HepG2 (cell line): ENCODE measurements around the gene MRPL58. TPM values are rescaled to one million over a fixed set of nuclear protein-coding genes. Genes with fewer than 3 reads are reported as not detected.

ENCODE experiments used
- BATF2 ChIP-seq: sonication (generic); formaldehyde crosslinking; IDR thresholded peaks from 2 replicates; pipeline ENCODE4 v1.8.0; 2022; ENCODE audit warnings: mild to moderate bottlenecking, missing genetic modification reagents, moderate library complexity
- DZIP1 ChIP-seq: sonication (generic); formaldehyde crosslinking; IDR thresholded peaks from 2 replicates; pipeline ENCODE4 v1.5.0; 2020; ENCODE audit warnings: mild to moderate bottlenecking, missing genetic modification reagents
- JDP2 ChIP-seq: sonication (generic); formaldehyde crosslinking; IDR thresholded peaks from 2 replicates; pipeline ENCODE4 v1.8.1; 2022; ENCODE audit warnings: missing genetic modification reagents, borderline replicate concordance
- NCOA5 ChIP-seq: sonication (generic); formaldehyde crosslinking; IDR thresholded peaks from 2 replicates; pipeline ENCODE4 v1.4.0; 2020; ENCODE audit warnings: missing genetic modification reagents
- NR3C1 ChIP-seq: sonication (generic); formaldehyde crosslinking; IDR thresholded peaks from 2 replicates; pipeline ENCODE4 v1.4.0; 2020; ENCODE audit warnings: missing genetic modification reagents
- POLR2AphosphoS2 ChIP-seq: IDR thresholded peaks from 2 replicates; pipeline ENCODE4 v1.6.1; 2011; ENCODE audit warnings: low read depth, low read length, improper control_type of control experiment
- PTBP1 ChIP-seq: fragments of 200-400 bp; formaldehyde crosslinking; IDR thresholded peaks from 2 replicates; pipeline ENCODE4 v1.6.1; 2018; ENCODE audit warnings: low read length, low read depth; ENCODE audit not compliant: poor library complexity, severe bottlenecking
- RCOR2 ChIP-seq: IDR thresholded peaks from 2 replicates; pipeline ENCODE4 v1.6.1; 2016; ENCODE audit warnings: missing biosample characterization, missing genetic modification reagents
- RFX1 ChIP-seq: fragments of 450-650 bp; IDR thresholded peaks from 2 replicates; pipeline ENCODE4 v1.6.1; 2017
- ZBTB3 ChIP-seq: sonication (generic); formaldehyde crosslinking; IDR thresholded peaks from 2 replicates; pipeline ENCODE4 v1.4.0; 2020; ENCODE audit warnings: low read depth, mild to moderate bottlenecking, moderate library complexity, missing genetic modification reagents, borderline replicate concordance
- ZBTB38 ChIP-seq: sonication (generic); formaldehyde crosslinking; IDR thresholded peaks from 2 replicates; pipeline ENCODE4 v1.5.1; 2020; ENCODE audit warnings: mild to moderate bottlenecking, missing genetic modification reagents
- ZMYM3 ChIP-seq: sonication (generic); formaldehyde crosslinking; IDR thresholded peaks from 2 replicates; pipeline ENCODE4 v1.5.1; 2020; ENCODE audit warnings: mild to moderate bottlenecking, missing genetic modification reagents
- ZNF20 ChIP-seq: sonication (generic); formaldehyde crosslinking; IDR thresholded peaks from 2 replicates; pipeline ENCODE4 v1.4.0; 2020; ENCODE audit warnings: mild to moderate bottlenecking, moderate library complexity, missing genetic modification reagents
- ZNF383 ChIP-seq: sonication (generic); formaldehyde crosslinking; IDR thresholded peaks from 2 replicates; pipeline ENCODE4 v1.4.0; 2020; ENCODE audit warnings: missing genetic modification reagents, mild to moderate bottlenecking, borderline replicate concordance
- ZNF431 ChIP-seq: sonication (generic); formaldehyde crosslinking; IDR thresholded peaks from 2 replicates; pipeline ENCODE4 v1.9.0; 2022; ENCODE audit warnings: missing genetic modification reagents, low read depth, mild to moderate bottlenecking, borderline replicate concordance
- ZNF710 ChIP-seq: sonication (generic); formaldehyde crosslinking; IDR thresholded peaks from 2 replicates; pipeline ENCODE4 v1.5.0; 2020; ENCODE audit warnings: mild to moderate bottlenecking, missing genetic modification reagents, borderline replicate concordance
- ZNF775 ChIP-seq: sonication (generic); formaldehyde crosslinking; IDR thresholded peaks from 2 replicates; pipeline ENCODE4 v1.4.0; 2020; ENCODE audit warnings: missing genetic modification reagents, mild to moderate bottlenecking, moderate library complexity, borderline replicate concordance
- ZNF816 ChIP-seq: sonication (generic); formaldehyde crosslinking; IDR thresholded peaks from 2 replicates; pipeline ENCODE4 v1.8.0; 2022; ENCODE audit warnings: missing genetic modification reagents, mild to moderate bottlenecking, borderline replicate concordance
- ZNF841 ChIP-seq: sonication (generic); formaldehyde crosslinking; IDR thresholded peaks from 2 replicates; pipeline ENCODE4 v1.8.1; 2023; ENCODE audit warnings: missing genetic modification reagents, borderline replicate concordance
- polyA plus RNA-seq, 8 experiments: library from polyadenylated mRNA; depleted of rRNA in 3 of 8; stranded (reverse) in 7 of 8; unstranded in 1 of 8; fragments of >200 nt; fragmentation: Illumina TruSeq in 4 of 8; extraction: Trizol in 4 of 8; gene quantifications; 2 replicates each; pipeline versions ENCODE4 v1.2.1 to v1.2.3, GENCODE V29; 2011 to 2016; ENCODE audit warnings: low read depth in 4 of 8, missing spikeins in 1 of 8, mixed read lengths in 1 of 8; ENCODE audit not compliant: insufficient read depth in 1 of 8
- total RNA-seq, 5 experiments: library from RNA; depleted of rRNA; stranded (reverse); fragments of >200 nt; fragmentation: Illumina TruSeq; extraction: Trizol; gene quantifications; 2 replicates each; pipeline ENCODE4 v1.2.3, GENCODE V29; 2016; ENCODE audit warnings: low read depth in 1 of 5

The MRPL58 gene
- total and polyA plus RNA-seq, 2 of the 13 experiments (the other 11 are each of a cell fraction or from before 2014, with no cell fraction given), result 44.9 to 68.9 TPM

GRCh38 chr17:75033346-75034235 is 21.1 kb downstream of the MRPL58 start (continued):
- TF ChIP-seq RFX1, result peak; percentile 40; the same call in 1 of the 2 replicates
- peak; percentile 80 for TF ChIP-seq PTBP1
- TF ChIP-seq ZNF431, result peak; percentile 62; the same call in 1 of the 2 replicates
- no peak for TF ChIP-seq BATF2
- peak; percentile 81; the same call in 1 of the 2 replicates for TF ChIP-seq ZNF816 (CRISPR knock-in tag)
- no peak for TF ChIP-seq ZNF20 (CRISPR knock-in tag)
- TF ChIP-seq NCOA5 (CRISPR knock-in tag), result no peak
- peak; percentile 99 for TF ChIP-seq ZNF383
- TF ChIP-seq DZIP1 (CRISPR knock-in tag), result 0 out of 2 replicates have a peak, but pooled peaks have one; percentile 62
- no peak for TF ChIP-seq POLR2AphosphoS2
- TF ChIP-seq ZNF775 (CRISPR knock-in tag), result 0 out of 2 replicates have a peak, but pooled peaks have one; percentile 18
- peak; percentile 67; the same call in 1 of the 2 replicates for TF ChIP-seq ZMYM3 (CRISPR knock-in tag)
- peak; percentile 89 for TF ChIP-seq RCOR2
- TF ChIP-seq ZNF841 (CRISPR knock-in tag), result 0 out of 2 replicates have a peak, but pooled peaks have one; percentile 28
- TF ChIP-seq NR3C1 (CRISPR knock-in tag), result no peak
- TF ChIP-seq ZBTB38 (CRISPR knock-in tag), result peak; percentile 73; the same call in 1 of the 2 replicates
- TF ChIP-seq JDP2 (CRISPR knock-in tag), result no peak
- TF ChIP-seq ZNF710 (CRISPR knock-in tag), result peak; percentile 69
- peak; percentile 83; the same call in 1 of the 2 replicates for TF ChIP-seq ZBTB3
